Measurements from ENCODE around the gene SPINDOC. TPM values are rescaled to one million over a fixed set of nuclear protein-coding genes. Genes with fewer than 3 reads are reported as not detected.

The SPINDOC gene
- total and polyA plus RNA-seq, 2 experiments from 2014 or later, result 8.2 to 44.5 TPM

- no peak overlapping the region for H3K4me3 ChIP-seq
- H3K27me3 ChIP-seq, result no peaks in the 10 kb centered on the region
- TF ChIP-seq CTCF (IDR thresholded peaks at IDR 0.05; ENCODE audit: low read depth, low read length), result no peak
- peaks cover 20% of the 10 kb centered on the region for H3K4me1 ChIP-seq (ENCODE audit: low read depth)
- peak in 1 of 2 donors; percentile 27 for DNase-seq (ENCODE audit: low read depth in 1 of 2, low spot score in 1 of 2)
- H3K9me3 ChIP-seq (ENCODE audit: low read depth), result no peaks in the 10 kb centered on the region
- no peaks in the 10 kb centered on the region for H3K36me3 ChIP-seq
- H3K27ac ChIP-seq, result no peak overlapping the region
Observed at GRCh38 chr11:63868399-63869064, 55.3 kb downstream of the SPINDOC start.

- no peak for TF ChIP-seq CTCF (IDR thresholded peaks at IDR 0.05; ENCODE audit: low read depth, low read length)
- Histone ChIP-seq H3K4me3 (no peak overlapping the region), H3K27ac (no peak overlapping the region), H3K4me1 (ENCODE audit: low read depth) (peaks cover 26% of the 10 kb centered on the region), H3K36me3 (no peaks in the 10 kb centered on the region), H3K27me3 (no peaks in the 10 kb centered on the region), H3K9me3 (ENCODE audit: low read depth) (no peaks in the 10 kb centered on the region)
- DNase-seq (ENCODE audit: low read depth in 1 of 2, low spot score in 1 of 2), result no peak
Observed at GRCh38 chr11:63869171-63869591, 55.9 kb downstream of the SPINDOC start.

GRCh38 chr11:63869683-63870082 is 56.4 kb downstream of the SPINDOC start:
- Histone ChIP-seq H3K4me3 (no peak overlapping the region), H3K27ac (peak overlapping the region; percentile 89), H3K9me3 (ENCODE audit: low read depth) (no peaks in the 10 kb centered on the region), H3K36me3 (no peaks in the 10 kb centered on the region), H3K27me3 (no peaks in the 10 kb centered on the region), H3K4me1 (ENCODE audit: low read depth) (peaks cover 31% of the 10 kb centered on the region)
- no peak for DNase-seq (ENCODE audit: low read depth in 1 of 2, low spot score in 1 of 2)
- TF ChIP-seq CTCF (IDR thresholded peaks at IDR 0.05; ENCODE audit: low read depth, low read length), result no peak

GRCh38 chr11:63870351-63871140 is 57.3 kb downstream of the SPINDOC start:
- peak overlapping the region; percentile 89 for H3K27ac ChIP-seq
- no peaks in the 10 kb centered on the region for H3K27me3 ChIP-seq
- H3K4me1 ChIP-seq (ENCODE audit: low read depth), result peaks cover 39% of the 10 kb centered on the region
- no peaks in the 10 kb centered on the region for H3K9me3 ChIP-seq (ENCODE audit: low read depth)
- no peak overlapping the region for H3K4me3 ChIP-seq
- TF ChIP-seq CTCF (IDR thresholded peaks at IDR 0.05; ENCODE audit: low read depth, low read length), result no peak
- no peak for DNase-seq (ENCODE audit: low read depth in 1 of 2, low spot score in 1 of 2)
- H3K36me3 ChIP-seq, result no peaks in the 10 kb centered on the region

- H3K27me3 ChIP-seq, result no peaks in the 10 kb centered on the region
- peak; percentile 32 for TF ChIP-seq CTCF (IDR thresholded peaks at IDR 0.05; ENCODE audit: low read depth, low read length)
- H3K4me3 ChIP-seq, result no peak overlapping the region
- peaks cover 45% of the 10 kb centered on the region for H3K4me1 ChIP-seq (ENCODE audit: low read depth)
- DNase-seq (ENCODE audit: low read depth in 1 of 2, low spot score in 1 of 2), result peak; percentile 91 to 93
- no peaks in the 10 kb centered on the region for H3K36me3 ChIP-seq
- no peaks in the 10 kb centered on the region for H3K9me3 ChIP-seq (ENCODE audit: low read depth)
- peak overlapping the region; percentile 89 for H3K27ac ChIP-seq
Observed at GRCh38 chr11:63871962-63872799, 58.9 kb downstream of the SPINDOC start.
